VCaP (cell line): ENCODE results near the gene IL33.

ENCODE experiments used
- H3K27ac ChIP-seq: fragments of 450-650 bp; 2 replicates; pipeline ENCODE4 v1.5.1; 2017
- TF ChIP-seq, protein P1 (sequence below): fragments of 450-650 bp; conservative IDR thresholded peaks from 2 replicates; pipeline ENCODE4 v1.5.1; 2017; ENCODE audit warnings: mild to moderate bottlenecking, moderate library complexity

The IL33 gene

DNA sequence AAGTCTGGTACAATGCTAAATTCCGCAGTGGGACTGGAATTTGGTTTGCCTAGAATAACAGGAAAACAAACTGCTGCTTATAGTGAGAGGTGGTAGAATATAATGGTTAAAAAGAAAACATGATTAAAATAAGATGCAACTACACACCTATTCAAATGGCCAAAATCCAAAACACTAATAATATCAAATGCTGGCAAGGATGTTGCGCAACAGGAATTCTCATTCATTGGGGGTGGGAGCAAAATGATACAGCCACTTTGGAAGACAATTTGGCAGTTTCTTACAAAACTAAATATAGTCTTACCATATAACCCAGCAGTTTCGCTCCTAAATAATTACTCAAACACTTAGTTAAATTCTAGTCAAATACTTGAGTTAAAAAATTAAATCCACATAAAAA, 61.8 kb downstream of the IL33 start:
- TF ChIP-seq, protein P1, sequence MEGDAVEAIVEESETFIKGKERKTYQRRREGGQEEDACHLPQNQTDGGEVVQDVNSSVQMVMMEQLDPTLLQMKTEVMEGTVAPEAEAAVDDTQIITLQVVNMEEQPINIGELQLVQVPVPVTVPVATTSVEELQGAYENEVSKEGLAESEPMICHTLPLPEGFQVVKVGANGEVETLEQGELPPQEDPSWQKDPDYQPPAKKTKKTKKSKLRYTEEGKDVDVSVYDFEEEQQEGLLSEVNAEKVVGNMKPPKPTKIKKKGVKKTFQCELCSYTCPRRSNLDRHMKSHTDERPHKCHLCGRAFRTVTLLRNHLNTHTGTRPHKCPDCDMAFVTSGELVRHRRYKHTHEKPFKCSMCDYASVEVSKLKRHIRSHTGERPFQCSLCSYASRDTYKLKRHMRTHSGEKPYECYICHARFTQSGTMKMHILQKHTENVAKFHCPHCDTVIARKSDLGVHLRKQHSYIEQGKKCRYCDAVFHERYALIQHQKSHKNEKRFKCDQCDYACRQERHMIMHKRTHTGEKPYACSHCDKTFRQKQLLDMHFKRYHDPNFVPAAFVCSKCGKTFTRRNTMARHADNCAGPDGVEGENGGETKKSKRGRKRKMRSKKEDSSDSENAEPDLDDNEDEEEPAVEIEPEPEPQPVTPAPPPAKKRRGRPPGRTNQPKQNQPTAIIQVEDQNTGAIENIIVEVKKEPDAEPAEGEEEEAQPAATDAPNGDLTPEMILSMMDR: no peak
- no peak overlapping the region for H3K27ac ChIP-seq

DNA sequence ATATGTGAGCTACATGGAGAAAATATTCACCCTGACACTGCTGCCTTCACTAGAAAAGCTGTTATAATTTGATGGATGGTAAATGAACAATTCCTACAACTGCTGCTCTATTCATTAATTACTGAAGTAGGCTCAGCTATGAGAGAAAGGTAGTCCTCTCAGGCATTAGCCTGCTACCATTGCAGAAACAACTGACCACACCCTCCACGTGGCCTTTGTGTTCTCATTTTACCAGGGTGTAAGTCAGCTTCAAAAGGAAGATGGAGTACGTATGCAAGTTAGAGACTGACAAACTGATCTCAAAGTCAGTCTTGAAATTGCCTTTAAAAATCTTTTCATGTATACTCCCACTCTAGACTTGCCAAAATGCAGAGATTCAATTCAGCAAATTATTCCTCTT, 86.3 kb downstream of the IL33 start:
- no peak overlapping the region for H3K27ac ChIP-seq
- TF ChIP-seq, protein P1: no peak

DNA sequence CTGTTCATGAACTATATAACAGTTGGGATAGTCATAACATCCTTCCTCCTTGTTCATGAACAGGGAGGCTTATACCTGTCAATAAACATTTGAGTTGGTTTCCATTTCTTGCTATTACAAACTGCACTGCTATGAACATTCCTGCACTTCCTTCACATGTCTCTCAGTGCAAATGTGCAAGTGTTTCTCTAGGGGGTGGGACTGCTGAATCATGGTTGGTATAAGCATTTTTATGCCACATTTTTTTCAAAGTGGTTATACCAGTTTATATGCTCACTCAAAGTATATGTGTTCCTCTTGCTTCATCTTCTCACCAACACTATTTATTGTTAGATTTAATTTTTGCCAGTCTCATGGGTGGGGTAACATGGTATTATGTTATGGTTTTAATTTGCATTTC, 86.8 kb downstream of the IL33 start:
- H3K27ac ChIP-seq: no peak overlapping the region
- TF ChIP-seq, protein P1: no peak

- TF ChIP-seq, protein P1: no peak
Observed at GRCh38 chr9:6304232-6304631, 88.6 kb downstream of the IL33 start.

GRCh38 chr9:6305954-6306563, 90.5 kb downstream of the IL33 start:
- H3K27ac ChIP-seq: no peak overlapping the region

More at GRCh38 chr9:6304232-6304631, 88.6 kb downstream of the IL33 start:
- H3K27ac ChIP-seq: no peak overlapping the region

More at GRCh38 chr9:6305954-6306563, 90.5 kb downstream of the IL33 start:
- TF ChIP-seq, protein P1: peak; percentile 84
